ENCODE data around the gene WDR64. TPM values are rescaled to one million over a fixed set of nuclear protein-coding genes. Genes with fewer than 3 reads are reported as not detected.

WDR64 gene
- total and polyA plus RNA-seq, 2 of the 13 experiments (the other 11 are each of a cell fraction or from before 2014, with no cell fraction given), result not detected

DNA sequence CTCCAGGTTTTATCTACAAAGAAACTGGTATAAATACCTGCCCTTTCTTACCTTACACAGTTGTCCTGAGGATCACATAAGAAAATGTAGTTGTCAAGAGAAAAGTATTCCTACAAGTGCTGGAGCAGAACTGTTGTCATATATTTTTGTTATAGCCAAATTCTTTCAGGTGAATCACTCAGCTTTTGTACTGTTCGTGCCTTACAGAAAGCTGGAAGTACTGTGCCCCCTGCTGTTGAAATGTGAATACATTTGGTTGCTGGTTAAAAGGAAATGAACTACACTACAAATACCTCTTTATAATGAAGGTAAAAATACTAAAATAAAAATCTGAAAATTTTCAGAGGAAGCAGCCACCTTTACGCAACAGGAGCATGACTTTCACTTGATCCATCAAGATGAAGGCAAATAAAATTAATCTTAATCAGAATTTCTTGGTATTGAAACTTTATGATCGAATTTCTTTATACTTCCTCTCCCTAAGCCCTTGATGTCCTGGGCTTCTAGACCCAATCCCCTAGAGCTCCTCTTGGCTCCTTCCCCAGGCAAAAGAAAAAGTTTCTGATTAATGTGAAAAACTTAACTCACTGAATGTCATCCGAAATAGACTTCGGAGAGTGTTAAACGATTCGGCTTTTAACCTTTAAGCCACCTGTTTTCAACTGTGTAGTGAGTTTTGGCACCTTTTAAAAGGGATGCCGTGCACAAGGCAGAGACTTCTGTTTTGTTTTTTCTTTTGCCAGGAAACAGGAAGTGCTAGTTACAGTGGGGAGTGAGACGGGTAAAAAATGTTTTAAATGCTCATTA, 24.4 kb upstream of the WDR64 start (continued):
- TF ChIP-seq, protein P1, sequence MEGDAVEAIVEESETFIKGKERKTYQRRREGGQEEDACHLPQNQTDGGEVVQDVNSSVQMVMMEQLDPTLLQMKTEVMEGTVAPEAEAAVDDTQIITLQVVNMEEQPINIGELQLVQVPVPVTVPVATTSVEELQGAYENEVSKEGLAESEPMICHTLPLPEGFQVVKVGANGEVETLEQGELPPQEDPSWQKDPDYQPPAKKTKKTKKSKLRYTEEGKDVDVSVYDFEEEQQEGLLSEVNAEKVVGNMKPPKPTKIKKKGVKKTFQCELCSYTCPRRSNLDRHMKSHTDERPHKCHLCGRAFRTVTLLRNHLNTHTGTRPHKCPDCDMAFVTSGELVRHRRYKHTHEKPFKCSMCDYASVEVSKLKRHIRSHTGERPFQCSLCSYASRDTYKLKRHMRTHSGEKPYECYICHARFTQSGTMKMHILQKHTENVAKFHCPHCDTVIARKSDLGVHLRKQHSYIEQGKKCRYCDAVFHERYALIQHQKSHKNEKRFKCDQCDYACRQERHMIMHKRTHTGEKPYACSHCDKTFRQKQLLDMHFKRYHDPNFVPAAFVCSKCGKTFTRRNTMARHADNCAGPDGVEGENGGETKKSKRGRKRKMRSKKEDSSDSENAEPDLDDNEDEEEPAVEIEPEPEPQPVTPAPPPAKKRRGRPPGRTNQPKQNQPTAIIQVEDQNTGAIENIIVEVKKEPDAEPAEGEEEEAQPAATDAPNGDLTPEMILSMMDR (CRISPR knock-in tag; IDR thresholded peaks at IDR 0.05), result peak; percentile 60
- peak; percentile 70 for TF ChIP-seq SMC3 (IDR thresholded peaks at IDR 0.05; ENCODE audit: low read length)

DNA sequence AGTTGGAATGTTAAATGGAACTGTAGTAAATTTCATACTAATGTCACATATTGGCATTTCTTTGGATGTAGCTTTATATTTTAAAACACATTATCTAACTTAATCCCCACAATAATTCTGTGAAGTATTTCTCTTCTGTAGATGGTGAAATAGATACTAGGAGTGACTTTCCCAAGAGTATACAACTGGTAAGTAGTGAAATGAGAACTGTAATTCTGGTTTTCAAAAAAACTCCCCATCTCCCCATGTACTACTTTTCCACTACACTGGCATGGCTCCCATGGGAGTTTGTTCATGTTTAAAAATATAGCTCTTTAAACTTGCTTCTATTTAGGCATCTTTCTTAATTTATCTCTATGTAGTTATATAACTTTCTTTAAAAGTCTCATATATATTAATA, 22.1 kb upstream of the WDR64 start:
- H3K79me2 ChIP-seq (ENCODE audit: insufficient read depth, low read length), result no peaks in the 10 kb centered on the region
- H2AFZ ChIP-seq (ENCODE audit: low read length), result no peak overlapping the region
- intact Hi-C loops (cut with micrococcal nuclease; ENCODE audit: unreplicated experiment), result no loop called here
- ATAC-seq (no peak), DNase-seq (ENCODE audit: low spot score) (no peak), FAIRE-seq (no peak)
- no peak overlapping the region for H3K4me3 ChIP-seq (replicated peaks in 1 of 3; ENCODE audit: insufficient read depth in 1 of 3, low read depth in 2 of 3, low read length in 3 of 3)
- H3K4me2 ChIP-seq (ENCODE audit: low read depth, low read length), result no peak overlapping the region
- TF ChIP-seq CENPT (CRISPR knock-in tag; IDR thresholded peaks at IDR 0.05; ENCODE audit: low read depth), result no peak
- TF ChIP-seq, protein P2, sequence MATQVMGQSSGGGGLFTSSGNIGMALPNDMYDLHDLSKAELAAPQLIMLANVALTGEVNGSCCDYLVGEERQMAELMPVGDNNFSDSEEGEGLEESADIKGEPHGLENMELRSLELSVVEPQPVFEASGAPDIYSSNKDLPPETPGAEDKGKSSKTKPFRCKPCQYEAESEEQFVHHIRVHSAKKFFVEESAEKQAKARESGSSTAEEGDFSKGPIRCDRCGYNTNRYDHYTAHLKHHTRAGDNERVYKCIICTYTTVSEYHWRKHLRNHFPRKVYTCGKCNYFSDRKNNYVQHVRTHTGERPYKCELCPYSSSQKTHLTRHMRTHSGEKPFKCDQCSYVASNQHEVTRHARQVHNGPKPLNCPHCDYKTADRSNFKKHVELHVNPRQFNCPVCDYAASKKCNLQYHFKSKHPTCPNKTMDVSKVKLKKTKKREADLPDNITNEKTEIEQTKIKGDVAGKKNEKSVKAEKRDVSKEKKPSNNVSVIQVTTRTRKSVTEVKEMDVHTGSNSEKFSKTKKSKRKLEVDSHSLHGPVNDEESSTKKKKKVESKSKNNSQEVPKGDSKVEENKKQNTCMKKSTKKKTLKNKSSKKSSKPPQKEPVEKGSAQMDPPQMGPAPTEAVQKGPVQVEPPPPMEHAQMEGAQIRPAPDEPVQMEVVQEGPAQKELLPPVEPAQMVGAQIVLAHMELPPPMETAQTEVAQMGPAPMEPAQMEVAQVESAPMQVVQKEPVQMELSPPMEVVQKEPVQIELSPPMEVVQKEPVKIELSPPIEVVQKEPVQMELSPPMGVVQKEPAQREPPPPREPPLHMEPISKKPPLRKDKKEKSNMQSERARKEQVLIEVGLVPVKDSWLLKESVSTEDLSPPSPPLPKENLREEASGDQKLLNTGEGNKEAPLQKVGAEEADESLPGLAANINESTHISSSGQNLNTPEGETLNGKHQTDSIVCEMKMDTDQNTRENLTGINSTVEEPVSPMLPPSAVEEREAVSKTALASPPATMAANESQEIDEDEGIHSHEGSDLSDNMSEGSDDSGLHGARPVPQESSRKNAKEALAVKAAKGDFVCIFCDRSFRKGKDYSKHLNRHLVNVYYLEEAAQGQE (IDR thresholded peaks at IDR 0.05; ENCODE audit: borderline replicate concordance in 1 of 2, low read depth in 1 of 2, low read length in 2 of 2), result no peak
- no peak for TF ChIP-seq SP4 (CRISPR knock-in tag; IDR thresholded peaks at IDR 0.05)
- no peak for TF ChIP-seq ZNF232 (CRISPR knock-in tag; IDR thresholded peaks at IDR 0.05; ENCODE audit: borderline replicate concordance)
- CTCF ChIA-PET (ENCODE audit: low intra/inter-chr PET ratio, low total read pairs), result no interaction called here
- no peaks in the 10 kb centered on the region for H4K20me1 ChIP-seq (ENCODE audit: insufficient read depth, low read length)
- H3K4me1 ChIP-seq (ENCODE audit: insufficient read depth, low read length), result peaks cover 18% of the 10 kb centered on the region
- no peak overlapping the region for H3K27ac ChIP-seq (ENCODE audit: extremely low read length, insufficient read depth, low read length)
- in situ Hi-C loops (cut with HindIII; ENCODE audit: extremely low pct_ligation_motif_present, low pct_unique_long_range_greater_than_20kb), result loop anchor here (10.0 kb wide), 1 partner anchor 105 kb away; no protein-coding TSS in a partner anchor
- H3K36me3 ChIP-seq (replicated peaks in 1 of 2; ENCODE audit: control insufficient read depth in 1 of 2, insufficient read depth in 2 of 2, low read length in 2 of 2), result peaks cover 2 to 9% of the 10 kb centered on the region in 2 experiments; a peak in 2 of 5 replicates
- no peak overlapping the region for H3K9ac ChIP-seq (ENCODE audit: insufficient read depth, low read depth, low read length)
- no peaks in the 10 kb centered on the region for H3K9me3 ChIP-seq (ENCODE audit: low read length)
- POLR2A ChIA-PET, result no interaction called here
- H3K27me3 ChIP-seq (ENCODE audit: control insufficient read depth in 1 of 2, insufficient read depth in 2 of 2, low read length in 2 of 2), result no peaks in the 10 kb centered on the region
- BruUV-seq (replicated peaks), result no TSS peak
